GM19397 (cell line): Measurements from ENCODE around the gene RARB.

Source experiments
- ATAC-seq: cut with Tn5 transposase; IDR thresholded peaks from one replicate; pipeline ENCODE4 v1.9.1; 2021; ENCODE audit warnings: mild to moderate bottlenecking, moderate library complexity; ENCODE audit not compliant: unreplicated experiment

RARB gene

GRCh38 chr3:25427942-25428788, at the start of gene RARB:
RARB (plus strand) TSS chr3:25428263; CDS start chr3:25428732, 469 bp downstream.
- ATAC-seq = peak; percentile 55

- ATAC-seq = no peak
Observed at GRCh38 chr3:25378786-25379311, 49.2 kb upstream of the RARB start.

GRCh38 chr3:25380222-25380739, 47.8 kb upstream of the RARB start:
- ATAC-seq = no peak

- no peak for ATAC-seq
Observed at GRCh38 chr3:25381083-25381482, 47.0 kb upstream of the RARB start.

- ATAC-seq = no peak
Observed at GRCh38 chr3:25384471-25384870, 43.6 kb upstream of the RARB start.

- ATAC-seq = no peak
Observed at GRCh38 chr3:25385807-25386460, 42.1 kb upstream of the RARB start.

- ATAC-seq = no peak
Observed at GRCh38 chr3:25386686-25387255, 41.3 kb upstream of the RARB start.

GRCh38 chr3:25390605-25391004, 37.5 kb upstream of the RARB start:
- no peak for ATAC-seq

DNA sequence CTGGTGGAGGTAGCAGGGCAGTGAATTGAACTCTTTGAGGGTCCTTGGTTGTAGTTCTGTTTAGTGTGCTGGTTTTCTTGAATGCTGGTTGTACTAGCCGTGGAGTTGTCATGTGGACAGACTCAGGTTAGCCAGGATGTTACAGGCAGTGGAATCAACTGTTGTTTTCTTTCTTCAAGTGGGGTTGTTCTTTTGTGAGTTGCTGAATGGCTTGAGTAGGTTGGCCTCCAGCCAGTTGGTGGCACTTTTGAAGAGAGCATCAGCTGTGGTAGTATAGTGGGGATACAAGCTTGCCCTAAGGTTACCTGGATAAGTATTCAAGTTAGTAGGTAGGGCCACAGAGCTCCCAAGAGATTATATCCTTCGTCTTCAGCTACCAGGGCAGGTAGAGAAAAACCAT, 31.8 kb upstream of the RARB start:
- no peak for ATAC-seq

- no peak for ATAC-seq
Observed at GRCh38 chr3:25396686-25397085, 31.4 kb upstream of the RARB start.

GRCh38 chr3:25397150-25397549, 30.9 kb upstream of the RARB start:
- no peak for ATAC-seq

DNA sequence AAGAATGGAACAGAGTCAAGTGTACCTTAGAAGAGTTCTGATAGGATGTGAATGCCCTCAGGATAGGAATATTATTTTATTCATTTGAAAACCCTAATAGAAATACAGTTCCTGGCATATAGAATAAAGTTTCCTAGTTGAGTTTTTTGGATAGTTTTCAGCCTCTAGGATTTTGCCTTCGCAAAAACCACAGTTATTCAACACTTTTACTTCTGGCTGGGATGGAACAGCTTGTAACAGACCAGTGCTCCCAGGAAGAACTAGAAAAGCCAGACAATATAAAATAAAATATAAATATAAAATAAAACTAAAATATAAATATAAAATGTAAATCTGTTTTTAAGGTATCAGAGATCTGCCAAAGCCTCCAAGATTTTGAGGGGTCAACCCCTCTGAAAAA, 27.5 kb upstream of the RARB start:
- ATAC-seq = no peak

DNA sequence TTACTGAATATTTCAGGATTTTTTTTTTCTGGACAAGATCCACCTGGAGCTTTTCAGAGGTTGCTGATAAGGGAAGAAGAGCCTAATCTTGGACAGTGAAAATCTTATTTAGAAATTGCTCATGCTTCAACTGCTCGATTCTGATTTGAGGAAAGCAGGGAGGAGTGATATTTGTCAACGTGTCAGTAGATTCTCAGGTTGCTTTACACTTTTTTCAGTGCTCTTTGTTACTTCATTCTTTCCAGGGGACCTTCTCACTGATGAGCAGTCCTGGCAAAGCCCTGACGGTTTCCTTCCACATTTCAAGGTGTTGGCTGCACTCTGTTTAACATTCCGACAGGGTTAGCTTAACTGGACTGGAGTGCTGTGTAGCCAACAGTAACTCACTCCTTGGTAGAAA, 24.1 kb upstream of the RARB start:
- ATAC-seq = no peak

DNA sequence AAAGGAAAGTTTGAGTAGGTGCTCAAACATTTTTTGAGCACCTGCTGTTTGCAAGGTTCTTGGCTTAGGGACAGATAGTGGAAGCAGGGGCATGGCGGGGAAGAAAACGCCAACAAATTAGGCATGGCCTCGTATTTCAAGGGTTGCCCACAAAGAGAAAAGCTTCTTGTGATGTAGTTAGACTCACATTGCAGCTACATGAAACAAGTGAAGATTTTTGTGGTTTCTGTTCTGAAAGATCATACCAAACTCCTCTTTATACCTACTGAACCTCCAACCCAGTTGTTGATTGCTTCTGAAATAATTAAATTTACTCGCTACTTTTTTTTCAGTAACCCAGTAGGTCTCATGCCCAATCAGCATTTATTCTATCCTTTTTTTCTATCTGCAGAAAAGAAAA, 23.5 kb upstream of the RARB start:
- no peak for ATAC-seq

DNA sequence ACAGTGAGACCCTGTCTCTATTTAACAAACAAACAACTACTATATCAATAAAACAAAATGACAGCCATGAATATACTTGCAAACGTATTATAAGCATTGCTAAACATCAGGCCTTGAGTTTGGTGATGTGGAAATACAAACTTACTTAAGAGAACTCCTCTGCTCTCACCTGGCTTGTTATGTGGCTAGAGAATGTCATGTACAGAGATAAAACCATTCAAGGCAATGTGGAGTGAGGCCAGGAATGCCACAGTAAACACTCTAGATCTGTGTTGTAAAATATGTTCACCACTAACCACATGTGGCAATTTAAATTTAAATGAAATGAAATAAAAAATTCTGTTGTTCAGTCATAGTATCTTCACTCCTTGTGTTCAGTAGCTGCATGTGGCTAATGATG, 22.7 kb upstream of the RARB start:
- no peak for ATAC-seq

DNA sequence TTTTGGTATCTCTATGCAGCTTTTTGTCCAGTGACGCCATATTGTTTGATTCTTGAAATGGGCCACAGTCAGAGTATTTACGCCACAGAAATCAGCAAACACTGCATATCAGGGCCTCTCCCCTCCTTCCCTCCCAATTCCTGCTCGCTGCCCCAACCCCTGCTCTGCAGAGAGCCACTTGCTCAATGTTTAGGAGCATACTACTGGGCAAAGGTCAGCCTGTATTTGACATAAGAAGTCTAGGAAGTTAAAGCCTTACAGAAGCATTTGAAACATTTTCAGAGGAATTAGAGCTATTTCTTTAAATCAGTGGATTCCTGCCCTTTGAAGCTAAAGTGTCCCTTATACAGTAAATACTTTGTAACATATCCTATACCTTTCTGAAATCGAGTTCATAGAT, 17.4 kb upstream of the RARB start:
- ATAC-seq = no peak

- ATAC-seq = no peak
Observed at GRCh38 chr3:25412269-25412668, 15.8 kb upstream of the RARB start.

DNA sequence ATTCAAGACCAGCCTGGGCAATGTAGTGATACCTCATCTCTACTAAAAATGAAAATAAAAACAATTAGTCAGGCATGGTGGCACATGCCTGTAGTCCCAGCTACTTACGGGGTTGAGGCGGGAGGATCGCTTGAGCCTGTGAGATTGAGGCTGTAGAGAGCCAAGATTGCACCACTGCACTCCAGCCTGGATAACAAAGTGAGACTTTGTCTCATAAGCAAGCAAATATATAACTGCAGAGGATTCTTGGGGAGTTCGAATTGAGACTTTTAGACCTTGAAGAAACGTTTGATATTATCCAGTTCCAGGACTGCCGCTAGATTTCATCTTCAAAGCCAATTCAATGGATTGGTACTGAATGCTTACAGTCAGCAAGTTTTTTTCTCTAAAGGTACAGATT, 11.9 kb upstream of the RARB start:
- ATAC-seq = no peak

GRCh38 chr3:25418596-25418995, 9.5 kb upstream of the RARB start:
- no peak for ATAC-seq

DNA sequence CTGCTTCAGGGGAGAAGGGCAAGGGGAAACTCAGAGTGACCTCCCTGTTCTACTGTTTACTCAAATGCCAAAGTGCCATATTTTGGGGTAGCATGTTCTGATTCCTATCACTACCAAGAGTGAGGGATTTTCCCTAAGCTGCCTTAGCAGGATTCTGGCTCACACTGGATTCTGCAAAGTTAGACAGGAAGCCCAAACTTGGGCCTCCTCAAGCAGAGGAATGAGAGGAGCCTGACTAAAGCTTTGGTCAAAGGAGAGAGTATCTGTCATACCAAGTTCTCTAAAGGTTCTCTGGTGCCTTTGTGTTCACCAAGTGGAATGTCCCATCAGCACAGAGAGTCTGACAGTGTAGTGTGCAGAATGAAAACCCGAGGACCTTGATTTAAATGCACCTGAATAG, 8.8 kb upstream of the RARB start:
- ATAC-seq = no peak

- ATAC-seq = no peak
Observed at GRCh38 chr3:25420147-25420546, 7.9 kb upstream of the RARB start.

GRCh38 chr3:25420885-25421284, 7.2 kb upstream of the RARB start:
- no peak for ATAC-seq
